Stomach smooth muscle (tissue), 2 donors: ENCODE data around the gene BTRC.
"Not testable (repeated sequence)": the region's sequence is repeated elsewhere in the genome, so short reads cannot be mapped to it uniquely, and the experiment has no call there.

ENCODE experiments used
- H3K27ac ChIP-seq: one replicate; pipeline ENCODE4 v1.7.0; 2013; ENCODE audit warnings: mild to moderate bottlenecking, low read length, inconsistent platforms
- H3K27me3 ChIP-seq, 2 donors: one replicate each; pipeline ENCODE4 v1.7.0; 2013; ENCODE audit warnings: low read length in 2 of 2; ENCODE audit not compliant: insufficient read depth in 2 of 2, control insufficient read depth in 1 of 2
- H3K36me3 ChIP-seq, 2 donors: one replicate each; pipeline ENCODE4 v1.7.0; 2013; ENCODE audit warnings: low read length in 2 of 2; ENCODE audit not compliant: control insufficient read depth in 2 of 2, insufficient read depth in 2 of 2
- H3K4me1 ChIP-seq: one replicate; pipeline ENCODE4 v1.7.0; 2013; ENCODE audit warnings: low read length; ENCODE audit not compliant: control insufficient read depth, insufficient read depth
- H3K4me3 ChIP-seq, 2 donors: one replicate each; pipeline ENCODE4 v1.7.0; 2013; ENCODE audit warnings: low read length in 2 of 2
- H3K9ac ChIP-seq, 2 donors: one replicate each; pipeline ENCODE4 v1.7.0; 2013; ENCODE audit warnings: low read length in 2 of 2, mild to moderate bottlenecking in 1 of 2
- H3K9me3 ChIP-seq, 2 donors: one replicate each; pipeline ENCODE4 v1.7.0; 2013; ENCODE audit warnings: low read length in 2 of 2; ENCODE audit not compliant: control insufficient read depth in 2 of 2
- donor health status: healthy.
- donor health status: Pancreatic carcinoma.

The BTRC gene

DNA sequence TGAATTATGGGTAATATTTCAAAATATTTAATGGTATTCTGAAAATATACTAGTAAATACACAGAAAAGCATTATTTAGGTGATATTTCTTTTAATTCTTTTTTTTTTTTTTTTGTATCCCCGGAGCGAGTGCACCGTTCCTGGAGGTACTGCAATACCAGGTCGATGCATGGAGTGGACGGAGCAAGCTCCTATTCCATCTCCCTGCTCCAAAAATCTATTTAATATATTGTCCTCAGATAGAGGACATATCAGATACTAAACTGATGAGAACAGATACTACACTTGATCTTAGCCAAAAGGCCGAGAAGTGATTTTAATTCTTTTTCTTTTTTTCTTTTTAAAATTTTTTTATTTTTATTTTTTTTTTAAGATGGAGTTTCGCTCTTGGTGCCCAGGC is 10.8 kb downstream of the BTRC start:
- Histone ChIP-seq H3K27ac (no peak overlapping the region), H3K27me3 (no peaks in the 10 kb centered on the region), H3K9ac (no peak overlapping the region), H3K4me1 (peaks cover 3% of the 10 kb centered on the region), H3K9me3 (no peaks in the 10 kb centered on the region), H3K36me3 (no peaks in the 10 kb centered on the region), H3K4me3 (no peak overlapping the region)

- Histone ChIP-seq H3K36me3 (no peaks in the 10 kb centered on the region), H3K4me3 (no peak overlapping the region), H3K4me1 (peaks cover 3% of the 10 kb centered on the region), H3K27ac (no peak overlapping the region), H3K9me3 (no peaks in the 10 kb centered on the region), H3K27me3 (no peaks in the 10 kb centered on the region), H3K9ac (no peak overlapping the region)
Measured at GRCh38 chr10:101367569-101368453, 13.8 kb downstream of the BTRC start.

GRCh38 chr10:101373063-101373462 is 19.1 kb downstream of the BTRC start:
- H3K36me3 ChIP-seq: peaks cover 0 to 2% of the 10 kb centered on the region in 2 donors
- H3K9me3 ChIP-seq: no peaks in the 10 kb centered on the region
- no peak overlapping the region for H3K27ac ChIP-seq
- H3K27me3 ChIP-seq: no peaks in the 10 kb centered on the region
- H3K9ac ChIP-seq: no peak overlapping the region
- H3K4me1 ChIP-seq: peaks cover 2% of the 10 kb centered on the region
- no peak overlapping the region for H3K4me3 ChIP-seq

- not testable (repeated sequence) for H3K4me1 ChIP-seq, H3K4me3 ChIP-seq, H3K9me3 ChIP-seq, H3K9ac ChIP-seq, H3K27me3 ChIP-seq, H3K27ac ChIP-seq, H3K36me3 ChIP-seq
Measured at GRCh38 chr10:101373993-101374392, 20.0 kb downstream of the BTRC start.

DNA sequence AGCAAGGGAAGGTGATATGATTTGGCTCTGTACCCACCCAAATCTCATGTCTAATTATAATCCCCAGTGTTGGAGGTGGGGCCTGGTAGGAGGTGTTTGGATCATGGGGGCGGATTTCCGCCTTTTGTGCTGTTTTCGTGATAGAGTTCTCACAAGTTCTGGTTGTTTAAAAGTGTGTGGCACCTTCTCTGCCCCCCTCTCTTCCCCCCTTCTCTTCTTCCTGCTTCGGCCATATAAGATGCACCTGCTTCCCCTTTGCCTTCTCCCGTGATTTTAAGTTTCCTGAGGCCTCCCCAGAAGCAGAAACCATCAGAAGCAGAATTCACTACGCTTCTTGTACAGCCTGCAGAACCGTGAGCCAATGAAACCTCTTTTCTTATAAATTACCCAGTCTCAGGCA is 21.1 kb downstream of the BTRC start:
- Histone ChIP-seq H3K27me3 (no peaks in the 10 kb centered on the region), H3K9me3 (no peaks in the 10 kb centered on the region), H3K36me3 (peaks cover 0 to 2% of the 10 kb centered on the region in 2 donors), H3K9ac (no peak overlapping the region), H3K27ac (no peak overlapping the region), H3K4me3 (no peak overlapping the region), H3K4me1 (no peaks in the 10 kb centered on the region)

- Histone ChIP-seq H3K27ac (no peak overlapping the region), H3K4me3 (no peak overlapping the region), H3K4me1 (no peaks in the 10 kb centered on the region), H3K27me3 (no peaks in the 10 kb centered on the region), H3K36me3 (peaks cover 0 to 2% of the 10 kb centered on the region in 2 donors), H3K9me3 (no peaks in the 10 kb centered on the region), H3K9ac (no peak overlapping the region)
Measured at GRCh38 chr10:101379663-101380352, 25.8 kb downstream of the BTRC start.

- Histone ChIP-seq H3K36me3 (peaks cover 0 to 2% of the 10 kb centered on the region in 2 donors), H3K27ac (no peak overlapping the region), H3K9me3 (no peaks in the 10 kb centered on the region), H3K4me3 (no peak overlapping the region), H3K4me1 (no peaks in the 10 kb centered on the region), H3K9ac (no peak overlapping the region), H3K27me3 (no peaks in the 10 kb centered on the region)
Measured at GRCh38 chr10:101380353-101381017, 26.5 kb downstream of the BTRC start.

GRCh38 chr10:101385866-101386658 is 32.1 kb downstream of the BTRC start:
- Histone ChIP-seq H3K4me3 (no peak overlapping the region), H3K9me3 (no peaks in the 10 kb centered on the region), H3K27me3 (no peaks in the 10 kb centered on the region), H3K9ac (no peak overlapping the region), H3K27ac (no peak overlapping the region), H3K36me3 (no peaks in the 10 kb centered on the region), H3K4me1 (no peaks in the 10 kb centered on the region)

- Histone ChIP-seq H3K9me3 (no peaks in the 10 kb centered on the region), H3K4me3 (no peak overlapping the region), H3K36me3 (no peaks in the 10 kb centered on the region), H3K27me3 (no peaks in the 10 kb centered on the region), H3K9ac (no peak overlapping the region), H3K27ac (no peak overlapping the region), H3K4me1 (no peaks in the 10 kb centered on the region)
Measured at GRCh38 chr10:101386659-101387259, 32.8 kb downstream of the BTRC start.

DNA sequence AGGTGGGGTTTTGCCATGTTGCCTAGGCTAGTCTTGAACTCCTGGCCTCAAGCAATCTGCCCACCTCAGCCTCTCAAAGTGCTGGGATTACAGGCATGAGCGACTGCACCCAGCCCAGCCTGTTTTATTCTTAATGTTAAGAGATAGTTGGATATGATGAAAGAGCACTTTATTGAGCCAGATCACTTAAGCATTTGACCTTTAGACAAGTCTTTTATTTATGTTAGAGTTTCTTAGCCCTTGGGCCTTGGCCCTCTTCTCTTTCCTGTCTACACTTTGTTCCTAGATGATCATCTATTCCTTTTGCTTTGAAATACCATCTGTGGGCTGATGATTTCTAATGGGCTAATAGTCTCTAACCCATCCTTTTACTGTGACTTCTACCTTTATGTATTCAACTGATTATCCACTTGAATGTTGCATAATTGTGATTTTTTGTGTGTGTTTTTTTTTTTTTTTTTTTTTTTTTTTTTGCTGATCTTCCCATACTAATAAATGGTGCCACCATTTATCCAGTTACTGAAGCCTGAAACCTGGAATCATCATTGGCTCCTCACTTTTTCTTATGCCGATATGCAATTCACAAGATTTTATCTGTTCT is 34.8 kb downstream of the BTRC start:
- Histone ChIP-seq H3K9me3 (no peaks in the 10 kb centered on the region), H3K4me3 (no peak overlapping the region), H3K27me3 (no peaks in the 10 kb centered on the region), H3K9ac (no peak overlapping the region), H3K27ac (no peak overlapping the region), H3K36me3 (no peaks in the 10 kb centered on the region), H3K4me1 (no peaks in the 10 kb centered on the region)
